SH-SY5Y (cell line): ENCODE data around the gene RET.

ENCODE experiments used
- GATA2 ChIP-seq: IDR thresholded peaks from 2 replicates; pipeline ENCODE4 v1.6.1; 2011; ENCODE audit warnings: mild to moderate bottlenecking, low read depth, low read length
- GATA3 ChIP-seq: IDR thresholded peaks from 2 replicates; pipeline ENCODE4 v1.6.1; 2011; ENCODE audit warnings: low read depth, mild to moderate bottlenecking, low read length, moderate library complexity

RET gene

DNA sequence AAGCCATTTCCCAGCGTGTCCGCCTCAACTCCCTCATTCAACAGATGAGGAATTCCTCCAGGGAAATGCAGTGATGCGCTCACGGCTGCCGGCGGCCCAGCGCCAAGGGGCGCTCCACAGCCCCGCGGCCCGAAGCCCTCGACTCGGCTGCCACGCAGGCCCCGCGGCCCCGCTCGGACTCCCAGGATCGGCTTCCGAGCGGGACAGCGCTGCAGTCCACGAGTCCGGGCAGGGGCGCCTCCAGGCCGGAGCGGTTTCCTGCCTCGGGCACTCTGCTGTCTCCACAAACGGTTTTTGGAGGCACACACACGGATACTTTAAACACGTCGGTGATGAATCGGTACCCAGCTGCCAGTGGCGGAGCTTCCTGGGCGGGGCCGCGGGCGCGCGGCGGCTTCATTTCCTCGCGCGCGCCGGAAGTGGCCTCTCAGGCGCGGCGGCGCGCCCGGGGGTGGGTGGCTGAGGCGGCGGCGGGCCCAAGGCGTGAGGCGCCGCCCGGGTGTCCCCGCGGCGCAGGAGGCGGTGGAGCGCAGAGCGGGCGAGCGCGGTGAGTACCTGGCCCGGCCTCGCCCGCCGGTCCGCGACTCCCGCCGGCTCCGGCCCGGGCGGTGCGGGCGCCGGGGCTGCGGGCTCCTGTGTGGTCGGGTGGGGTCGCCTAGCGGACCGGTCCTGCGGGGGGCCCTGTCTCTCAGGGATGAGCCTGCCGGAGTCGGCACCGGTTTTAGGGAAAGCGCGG lies 61.3 kb downstream of the RET start, which contains the start of gene CSGALNACT2:
TSS of gene CSGALNACT2 (plus strand) at position 425 of the 736 bp plus-strand sequence. CDS start 16,705 bp downstream, outside the sequence.
- TF ChIP-seq GATA2: no peak
- TF ChIP-seq GATA3: no peak

DNA sequence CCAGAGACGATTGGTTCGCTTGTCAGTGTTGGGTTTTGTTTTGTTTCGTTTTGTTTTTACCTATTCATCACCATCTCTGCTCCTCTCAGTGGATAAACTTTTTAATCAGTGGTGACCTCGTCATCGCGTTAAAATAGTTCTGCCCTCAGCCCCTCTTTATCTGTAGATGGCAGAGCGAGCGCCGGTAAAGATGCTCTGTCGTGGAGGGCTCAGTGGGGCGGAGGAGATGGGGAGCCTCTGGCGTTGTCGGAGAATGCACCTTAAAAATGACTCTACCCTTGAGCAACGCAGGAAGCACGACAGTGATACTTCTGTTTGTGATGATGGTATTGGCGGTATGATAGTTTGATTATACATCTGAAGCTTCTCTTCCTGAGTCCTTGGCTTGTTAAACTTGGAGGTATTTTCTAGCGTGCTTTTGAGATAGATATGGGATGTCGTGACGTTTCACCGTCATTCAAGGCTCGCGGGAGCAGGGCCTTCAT lies 61.9 kb downstream of the RET start:
- TF ChIP-seq GATA2 (no peak), GATA3 (no peak)

DNA sequence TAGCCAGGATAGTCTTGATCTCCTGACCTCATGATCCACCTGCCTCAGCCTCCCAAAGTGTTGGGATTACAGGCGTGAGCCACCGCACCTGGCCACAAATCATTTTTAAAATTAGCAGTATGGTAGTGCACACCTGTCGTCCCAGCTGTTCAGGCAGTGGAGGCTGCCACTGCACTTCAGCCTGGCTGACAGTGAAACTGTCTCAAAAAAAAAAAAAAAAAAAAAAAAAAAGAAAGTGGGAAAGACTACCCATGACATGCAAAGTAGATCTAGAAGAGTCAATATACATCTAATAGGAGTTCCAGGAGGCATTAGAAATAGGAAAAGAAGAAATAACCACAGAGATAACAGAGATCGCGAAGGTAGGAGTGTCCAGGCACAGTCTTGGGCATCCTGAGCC lies 64.6 kb downstream of the RET start:
- TF ChIP-seq GATA3: no peak
- TF ChIP-seq GATA2: no peak

DNA sequence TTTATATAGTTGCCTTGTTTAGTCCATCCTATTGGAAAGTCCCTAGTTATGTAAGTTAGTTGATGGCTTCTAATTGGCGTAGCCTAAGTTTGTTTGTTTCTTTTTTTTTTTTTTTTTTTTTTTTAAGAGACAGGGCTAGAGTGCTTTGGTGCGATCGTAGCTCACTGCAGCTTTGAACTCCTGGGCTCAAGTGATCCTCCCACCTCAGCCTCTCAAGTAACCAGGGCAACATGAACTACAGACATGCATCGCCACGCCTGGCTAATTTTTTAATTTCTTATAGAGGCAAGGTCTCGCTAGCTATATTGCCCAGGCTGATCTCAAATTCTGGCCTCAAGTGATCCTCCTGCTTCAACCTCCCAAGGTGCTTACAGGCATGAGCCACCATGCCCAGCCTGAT lies 68.4 kb downstream of the RET start:
- TF ChIP-seq GATA3 (no peak), GATA2 (no peak)

DNA sequence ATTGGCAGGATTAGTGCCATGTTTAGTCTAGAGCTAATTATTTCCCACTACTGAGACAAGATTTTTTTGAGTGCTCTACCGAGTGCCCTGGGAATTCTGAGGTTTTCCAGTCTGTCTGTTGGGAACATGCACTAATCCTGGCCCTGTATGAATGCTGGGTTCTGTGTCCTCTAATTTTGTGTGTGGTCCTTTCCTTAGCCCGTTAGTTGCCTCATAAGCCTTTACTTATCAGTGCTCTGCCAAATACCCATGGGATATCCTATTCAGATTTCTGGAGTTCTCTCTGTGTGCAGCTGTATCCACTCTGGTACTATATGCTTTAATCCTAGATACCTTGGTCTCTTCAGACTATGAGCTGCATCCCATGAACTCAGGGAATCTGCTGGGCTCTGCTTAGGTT lies 74.5 kb downstream of the RET start:
- TF ChIP-seq GATA3 (no peak), GATA2 (no peak)

DNA sequence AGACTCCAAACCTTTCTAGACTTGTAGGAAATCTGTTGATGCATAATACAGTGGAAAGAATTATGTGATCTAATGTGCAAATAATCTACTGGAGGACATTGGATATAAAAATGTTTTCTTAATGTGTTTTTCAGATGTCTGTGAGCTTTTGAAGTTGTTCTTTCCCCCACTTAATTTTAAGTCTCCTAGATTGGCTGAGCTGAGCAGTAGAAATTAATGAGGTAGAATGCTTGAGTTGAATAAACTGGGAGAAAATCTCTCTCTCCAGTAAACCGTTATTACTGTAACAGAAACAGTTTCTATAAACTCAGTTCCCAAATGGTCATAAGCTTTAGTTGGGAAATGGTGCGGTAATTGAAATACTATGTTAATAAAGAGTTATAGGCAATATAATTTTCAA lies 77.0 kb downstream of the RET start:
- TF ChIP-seq GATA3 (no peak), GATA2 (no peak)

DNA sequence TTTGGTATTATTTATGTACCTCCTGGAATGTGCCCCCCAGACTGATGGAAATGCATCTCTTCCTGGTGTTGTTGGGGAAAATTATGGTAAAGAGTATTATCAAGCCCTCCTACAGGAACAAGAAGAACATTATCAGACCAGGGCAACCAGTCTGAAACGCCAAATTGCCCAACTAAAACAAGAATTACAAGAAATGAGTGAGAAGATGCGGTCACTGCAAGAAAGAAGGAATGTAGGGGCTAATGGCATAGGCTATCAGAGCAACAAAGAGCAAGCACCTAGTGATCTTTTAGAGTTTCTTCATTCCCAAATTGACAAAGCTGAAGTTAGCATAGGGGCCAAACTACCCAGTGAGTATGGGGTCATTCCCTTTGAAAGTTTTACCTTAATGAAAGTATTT lies 78.4 kb downstream of the RET start:
- TF ChIP-seq GATA2 (no peak), GATA3 (no peak)

DNA sequence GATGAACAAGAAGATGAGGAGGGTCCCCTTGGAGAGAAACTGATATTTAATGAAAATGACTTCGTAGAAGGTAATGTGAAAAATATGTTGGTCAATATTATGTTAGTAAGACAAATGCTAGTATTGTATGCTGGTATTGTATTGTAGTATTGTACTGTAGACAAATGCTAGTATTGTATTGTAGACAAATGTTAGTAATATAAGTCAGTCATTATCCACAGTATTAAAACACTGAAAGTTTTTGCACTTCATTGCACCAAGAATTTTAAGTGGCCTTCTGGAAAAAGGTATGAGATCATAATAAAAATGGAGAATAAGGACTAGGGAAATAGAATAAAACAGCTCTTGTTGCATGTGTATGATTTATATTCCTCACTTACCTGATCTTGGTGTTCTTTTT lies 78.9 kb downstream of the RET start:
- TF ChIP-seq GATA2 (no peak), GATA3 (no peak)

DNA sequence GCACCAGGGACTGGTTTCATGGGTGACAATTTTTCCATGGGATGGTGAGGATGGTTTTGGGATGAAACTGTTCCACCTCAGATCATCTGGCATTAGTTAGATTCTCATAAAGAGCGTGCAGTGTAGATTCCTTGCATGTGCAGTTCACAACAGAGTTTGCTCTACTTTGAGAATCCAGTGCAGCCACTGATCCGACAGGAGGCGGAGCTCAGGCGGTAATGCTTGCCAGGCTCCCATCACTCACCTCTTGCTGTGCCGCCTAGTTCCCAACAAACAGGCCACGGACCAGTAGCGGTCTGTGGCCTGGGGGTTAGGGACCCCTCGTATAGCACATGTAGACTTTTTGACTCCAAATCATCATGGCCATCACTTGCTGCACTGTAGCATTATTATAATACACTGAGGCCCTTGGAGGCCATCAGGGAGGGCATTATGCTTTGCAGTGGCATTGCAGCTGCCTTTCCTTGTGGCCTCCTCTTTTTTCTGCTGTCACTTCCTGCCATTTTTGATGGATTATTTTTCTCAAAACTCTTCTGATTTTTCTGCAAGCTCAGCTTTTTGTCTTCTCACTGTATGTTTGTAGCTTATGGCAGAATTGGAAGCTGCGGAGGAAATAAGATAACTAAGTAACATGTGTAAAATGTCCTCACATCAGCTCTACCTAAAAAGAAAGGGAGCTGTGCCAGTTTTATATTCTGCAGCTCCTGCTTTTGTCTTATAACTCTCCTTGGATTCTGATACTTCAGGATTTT lies 79.9 kb downstream of the RET start:
- TF ChIP-seq GATA2: no peak
- TF ChIP-seq GATA3: no peak

DNA sequence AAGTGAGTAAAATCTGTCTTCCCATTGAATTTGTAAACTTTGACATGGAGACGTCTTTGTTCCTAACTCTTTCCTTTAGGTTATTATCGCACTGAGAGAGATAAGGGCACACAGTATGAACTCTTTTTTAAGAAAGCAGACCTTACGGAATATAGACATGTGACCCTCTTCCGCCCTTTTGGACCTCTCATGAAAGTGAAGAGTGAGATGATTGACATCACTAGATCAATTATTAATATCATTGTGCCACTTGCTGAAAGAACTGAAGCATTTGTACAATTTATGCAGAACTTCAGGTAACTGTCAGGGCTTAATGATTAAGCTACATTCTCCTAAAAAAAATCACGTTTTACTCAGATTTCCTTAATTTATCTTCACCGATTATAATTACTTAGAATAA lies 81.8 kb downstream of the RET start:
- TF ChIP-seq GATA3: no peak
- no peak for TF ChIP-seq GATA2

DNA sequence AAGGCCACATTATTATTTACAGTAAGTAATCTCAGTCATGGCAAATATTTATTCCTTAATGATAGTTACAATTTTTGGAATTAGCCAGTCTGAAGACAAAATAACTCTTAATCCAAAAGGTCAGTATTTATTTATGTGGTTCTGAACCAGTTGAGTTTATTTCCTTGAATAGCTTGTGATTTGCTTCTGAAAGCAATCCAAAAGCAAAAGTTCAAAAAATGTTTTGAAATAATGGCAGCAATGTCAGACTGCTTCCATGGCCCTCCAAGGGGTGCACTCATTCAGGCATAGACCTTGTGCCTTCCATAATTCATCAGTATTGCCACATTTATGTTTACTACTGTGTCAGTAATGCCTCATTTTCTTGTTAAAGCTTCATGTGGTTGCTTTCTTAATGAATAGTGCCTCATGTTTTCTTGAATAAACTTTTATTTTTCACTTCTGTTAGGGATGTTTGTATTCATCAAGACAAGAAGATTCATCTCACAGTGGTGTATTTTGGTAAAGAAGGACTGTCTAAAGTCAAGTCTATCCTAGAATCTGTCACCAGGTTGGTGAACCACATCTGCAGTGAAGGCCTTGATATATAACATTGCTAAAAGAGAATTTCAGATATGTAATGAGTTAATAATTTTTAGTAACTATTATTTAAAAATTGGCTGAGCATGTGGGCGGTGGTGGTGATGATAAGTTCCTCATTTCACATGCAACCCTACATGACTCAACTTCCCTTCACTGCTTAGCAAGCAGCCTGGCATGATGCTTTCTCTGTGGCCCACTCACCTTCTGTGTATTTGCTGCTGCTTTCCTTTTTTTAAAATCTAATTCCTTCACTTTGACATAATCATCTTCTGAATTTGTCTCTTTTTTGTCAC lies 83.4 kb downstream of the RET start:
- TF ChIP-seq GATA2: no peak
- TF ChIP-seq GATA3: no peak

DNA sequence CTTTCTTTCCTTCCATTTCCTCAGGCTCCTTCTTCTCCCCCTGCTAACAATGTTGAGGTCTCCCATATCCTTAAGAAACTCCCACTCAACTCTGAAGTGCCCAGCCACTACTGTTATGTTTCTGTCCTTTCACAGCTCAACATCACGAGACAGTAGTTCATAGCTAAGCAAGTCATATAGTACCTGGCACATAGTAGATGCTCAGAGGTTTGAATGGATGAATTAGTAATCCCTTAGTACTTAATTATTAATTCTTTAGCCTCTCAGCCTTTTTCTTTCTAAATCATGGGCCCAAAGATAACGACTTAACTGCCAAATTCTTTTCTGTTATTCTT lies 84.0 kb downstream of the RET start:
- TF ChIP-seq GATA2 (no peak), GATA3 (no peak)

DNA sequence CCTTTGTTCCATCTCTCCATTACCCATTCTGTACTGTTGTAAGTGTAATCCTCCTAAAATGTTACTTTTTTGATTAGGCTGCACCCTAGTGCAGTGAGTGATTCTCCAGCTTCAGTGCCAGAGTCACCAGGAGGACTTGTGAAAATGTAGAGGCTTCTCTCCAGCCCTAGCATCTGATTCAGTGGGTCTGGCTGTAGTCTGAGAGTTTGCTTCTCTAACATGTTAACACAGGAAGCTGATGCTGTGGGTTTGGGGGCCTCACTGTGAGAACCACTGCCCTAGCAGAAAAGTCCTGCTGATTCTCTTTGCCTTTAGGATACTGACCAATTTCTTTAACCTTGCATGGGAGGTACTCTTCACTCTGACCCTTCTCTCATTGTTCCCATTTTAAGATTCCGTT lies 85.7 kb downstream of the RET start:
- TF ChIP-seq GATA3 (no peak), GATA2 (no peak)

DNA sequence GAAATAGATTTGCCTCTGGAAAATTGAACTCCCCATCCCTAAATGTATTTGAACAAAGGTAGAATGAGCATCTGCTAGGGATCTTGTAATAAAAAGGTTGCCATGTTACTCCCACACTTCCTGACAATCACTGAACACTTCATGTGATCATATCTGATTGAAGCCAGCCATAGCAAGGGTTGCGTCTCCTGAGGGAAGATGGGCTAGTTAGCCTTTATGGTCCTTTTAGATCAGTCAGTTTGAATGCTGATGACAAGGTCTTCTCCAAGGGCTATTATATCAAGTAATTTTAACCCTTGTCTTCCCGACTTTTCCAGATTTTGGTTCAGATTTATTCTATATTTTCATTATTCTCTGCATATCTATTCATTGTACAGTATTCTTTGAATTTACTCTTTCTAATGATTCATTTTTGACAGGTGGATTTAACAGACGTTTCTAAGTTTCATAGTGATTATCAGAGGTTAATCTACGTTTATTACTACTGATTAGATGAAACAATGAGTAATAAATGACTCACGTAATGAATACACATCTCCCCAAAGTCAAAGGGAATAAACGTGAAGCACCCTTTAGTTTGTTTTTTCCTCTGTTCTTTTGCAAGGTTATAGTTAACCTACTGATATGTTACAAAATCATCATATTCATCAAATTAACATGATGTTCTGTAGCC lies 89.5 kb downstream of the RET start:
- TF ChIP-seq GATA2 (no peak), GATA3 (no peak)
